Erythroblast (primary cell): ENCODE measurements around the gene MIGA1.
"Not testable (repeated sequence)": the region's sequence is repeated elsewhere in the genome, so short reads cannot be mapped to it uniquely, and the experiment has no call there.

Experiments
- DNase-seq, 2 experiments: peaks; one replicate each; lab custom pipeline; 2025; lab: John Stamatoyannopoulos, UW
- GATA1 ChIP-seq: IDR thresholded peaks from 2 replicates; pipeline ENCODE4 v1.6.1; 2011; ENCODE audit warnings: low read depth, mild to moderate bottlenecking, control low read depth, low read length, moderate library complexity
- POLR2A ChIP-seq: IDR thresholded peaks from 2 replicates; pipeline ENCODE4 v1.6.1; 2011; ENCODE audit warnings: mild to moderate bottlenecking, low read length

Gene MIGA1

GRCh38 chr1:77888781-77889642 lies 109.6 kb downstream of the MIGA1 start:
- TF ChIP-seq GATA1 (no peak), POLR2A (no peak)

DNA sequence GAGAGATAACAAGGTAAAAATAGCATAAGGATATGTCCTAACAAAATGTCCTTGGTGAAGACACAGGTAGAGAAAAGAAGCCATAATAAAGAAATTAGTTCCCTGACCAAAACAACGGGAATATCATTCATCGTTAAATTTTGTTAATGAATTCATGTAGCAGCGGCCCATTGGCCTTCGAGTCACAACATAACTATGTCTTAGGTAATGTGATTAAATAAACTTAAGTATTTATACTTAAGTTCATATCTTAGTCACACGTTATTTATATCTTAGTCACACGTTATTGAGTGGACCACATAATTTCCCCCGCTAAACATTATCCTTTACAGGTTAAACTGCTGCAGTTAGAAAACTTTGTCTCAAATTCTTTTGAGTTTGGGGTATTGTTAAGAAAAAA lies 110.2 kb downstream of the MIGA1 start:
- TF ChIP-seq POLR2A: no peak
- TF ChIP-seq GATA1: no peak
- no peak for DNase-seq

More at GRCh38 chr1:77888781-77889642, 109.6 kb downstream of the MIGA1 start:
- DNase-seq: peak; percentile 53

DNA sequence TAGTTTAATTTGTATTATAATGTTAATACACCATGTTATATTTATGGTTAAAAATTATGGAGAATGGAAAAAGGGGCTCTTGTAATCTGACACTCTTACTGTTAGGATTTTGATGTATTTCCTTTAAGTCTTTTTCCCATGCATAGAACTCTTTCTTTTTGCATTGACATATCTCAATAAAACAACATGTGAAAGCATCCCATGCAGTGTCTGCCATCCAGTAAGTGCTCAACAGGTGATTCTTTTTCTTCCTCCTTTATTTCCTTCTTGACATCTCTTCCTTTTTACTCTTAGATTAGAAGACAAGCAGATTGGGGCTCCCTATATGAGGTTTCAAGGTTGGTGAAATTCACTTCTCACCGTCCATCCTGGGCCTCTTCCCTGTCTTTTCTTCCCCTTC lies 111.8 kb downstream of the MIGA1 start:
- DNase-seq: no peak
- TF ChIP-seq POLR2A (no peak), GATA1 (no peak)

GRCh38 chr1:77899647-77900320 lies 120.3 kb downstream of the MIGA1 start:
- no peak for TF ChIP-seq GATA1
- no peak for TF ChIP-seq POLR2A

GRCh38 chr1:77900687-77901293 lies 121.3 kb downstream of the MIGA1 start:
- DNase-seq: peak; percentile 47 to 55
- TF ChIP-seq POLR2A (no peak), GATA1 (no peak)

More at GRCh38 chr1:77899647-77900320, 120.3 kb downstream of the MIGA1 start:
- no peak for DNase-seq

GRCh38 chr1:77905603-77906002 lies 126.2 kb downstream of the MIGA1 start:
- no peak for DNase-seq
- TF ChIP-seq GATA1 (no peak), POLR2A (no peak)

- DNase-seq: no peak
- no peak for TF ChIP-seq GATA1
- no peak for TF ChIP-seq POLR2A
Observed at GRCh38 chr1:77906019-77906545, 126.6 kb downstream of the MIGA1 start.

- DNase-seq: no peak
- TF ChIP-seq GATA1 (no peak), POLR2A (no peak)
Observed at GRCh38 chr1:77906624-77907023, 127.2 kb downstream of the MIGA1 start.

DNA sequence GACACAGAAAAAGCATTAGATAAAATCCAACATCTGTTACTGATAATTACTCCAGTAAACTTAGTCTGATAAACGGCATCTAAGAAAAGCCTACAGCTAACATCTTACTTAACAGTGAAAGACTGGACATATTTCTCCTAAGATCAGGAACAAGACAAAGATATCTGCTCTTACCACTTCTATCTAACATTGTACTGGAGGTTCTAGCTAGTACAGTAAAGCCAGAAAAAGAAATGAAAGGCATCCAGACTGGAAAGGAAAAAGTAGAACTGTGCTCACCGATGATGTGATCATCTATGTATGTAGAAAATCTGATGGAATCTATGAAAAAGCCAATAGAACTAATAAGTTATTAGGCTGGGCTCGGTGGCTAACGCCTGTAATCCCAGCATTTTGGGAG lies 130.7 kb downstream of the MIGA1 start:
- DNase-seq: peak in 1 of 2 experiments; percentile 49
- no peak for TF ChIP-seq GATA1
- TF ChIP-seq POLR2A: no peak

DNA sequence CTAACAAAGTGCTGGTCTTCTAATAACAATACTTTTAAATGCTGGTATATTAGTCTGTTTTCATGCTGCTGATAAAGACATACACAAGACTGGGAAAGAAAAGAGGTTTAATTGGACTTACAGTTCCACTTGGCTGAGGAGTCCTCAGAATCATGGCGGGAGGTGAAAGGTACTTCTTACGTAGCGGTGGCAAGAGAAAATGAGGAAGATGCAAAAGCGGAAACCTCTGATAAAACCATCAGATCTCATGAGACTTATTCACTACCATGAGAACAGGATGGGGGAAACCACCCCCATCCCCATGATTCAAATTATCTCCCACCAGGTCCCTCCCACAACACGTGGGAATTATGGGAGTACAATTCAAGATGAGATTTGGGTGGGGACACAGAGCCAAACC lies 139.5 kb downstream of the MIGA1 start:
- not testable (repeated sequence) for DNase-seq

- TF ChIP-seq POLR2A (no peak), GATA1 (no peak)
Observed at GRCh38 chr1:77925518-77925917, 146.1 kb downstream of the MIGA1 start.

GRCh38 chr1:77925956-77926355 lies 146.5 kb downstream of the MIGA1 start:
- TF ChIP-seq POLR2A (no peak), GATA1 (no peak)
- no peak for DNase-seq

More at GRCh38 chr1:77925518-77925917, 146.1 kb downstream of the MIGA1 start:
- DNase-seq: no peak

GRCh38 chr1:77926561-77927357 lies 147.3 kb downstream of the MIGA1 start:
- DNase-seq: no peak
- TF ChIP-seq GATA1 (no peak), POLR2A (no peak)
